HEK293 (cell line): ENCODE measurements around the gene ELL.

Experiments
- HOXA7 ChIP-seq: sonication (generic); formaldehyde crosslinking; IDR thresholded peaks from 2 replicates; pipeline ENCODE4 v1.8.1; 2022; ENCODE audit warnings: missing genetic modification reagents, borderline replicate concordance
- ZFP41 ChIP-seq: fragments of 450-650 bp; formaldehyde crosslinking; IDR thresholded peaks from 2 replicates; pipeline ENCODE4 v1.5.1; 2016; ENCODE audit warnings: missing biosample characterization, missing genetic modification characterization, borderline replicate concordance
- ZNF10 ChIP-seq: fragments of 450-650 bp; formaldehyde crosslinking; IDR thresholded peaks from 2 replicates; pipeline ENCODE4 v1.5.1; 2017; ENCODE audit warnings: missing biosample characterization, missing genetic modification characterization
- ZNF114 ChIP-seq: fragments of 450-650 bp; formaldehyde crosslinking; IDR thresholded peaks from 2 replicates; pipeline ENCODE4 v1.5.0; 2017; ENCODE audit warnings: missing biosample characterization, missing genetic modification characterization
- ZNF274 ChIP-seq, 2 experiments: fragments of 200-500 bp in 1 of 2; fragments of 450-650 bp in 1 of 2; sonication (Bioruptor generic) in 1 of 2; formaldehyde crosslinking in 1 of 2; IDR thresholded peaks; 2 replicates each; pipeline versions ENCODE4 v1.5.1 to v1.6.1; 2014 to 2016; ENCODE audit warnings: borderline replicate concordance in 1 of 2, inconsistent platforms in 1 of 2, low read length in 1 of 2, missing biosample characterization in 1 of 2, missing genetic modification characterization in 1 of 2
- ZNF335 ChIP-seq: fragments of 450-650 bp; formaldehyde crosslinking; conservative IDR thresholded peaks from 2 replicates; pipeline ENCODE4 v1.5.1; 2016; ENCODE audit warnings: missing biosample characterization, missing genetic modification characterization
- ZNF561 ChIP-seq: fragments of 450-650 bp; IDR thresholded peaks from 2 replicates; pipeline ENCODE4 v1.5.1; 2018; ENCODE audit warnings: missing biosample characterization, missing genetic modification characterization, borderline replicate concordance
- ZNF585B ChIP-seq: fragments of 450-650 bp; formaldehyde crosslinking; IDR thresholded peaks from 2 replicates; pipeline ENCODE4 v1.5.1; 2016; ENCODE audit warnings: missing biosample characterization, missing genetic modification characterization
- ZNF600 ChIP-seq: fragments of 450-650 bp; formaldehyde crosslinking; IDR thresholded peaks from 2 replicates; pipeline ENCODE4 v1.5.1; 2016; ENCODE audit warnings: missing biosample characterization, missing genetic modification characterization
- ZNF624 ChIP-seq: fragments of 450-650 bp; formaldehyde crosslinking; IDR thresholded peaks from 2 replicates; pipeline ENCODE4 v1.5.1; 2017; ENCODE audit warnings: missing biosample characterization, missing genetic modification characterization
- ZNF677 ChIP-seq: fragments of 450-650 bp; IDR thresholded peaks from 2 replicates; pipeline ENCODE4 v1.5.0; 2018; ENCODE audit warnings: missing biosample characterization, mild to moderate bottlenecking, missing genetic modification characterization, moderate library complexity
- TF ChIP-seq, protein P1 (sequence below): fragments of 450-650 bp; formaldehyde crosslinking; IDR thresholded peaks from 2 replicates; pipeline ENCODE4 v1.5.1; 2016; ENCODE audit warnings: missing biosample characterization, missing genetic modification characterization
- TF ChIP-seq, protein P2 (sequence below): fragments of 450-650 bp; formaldehyde crosslinking; IDR thresholded peaks from 2 replicates; pipeline ENCODE4 v1.5.1; 2017; ENCODE audit warnings: missing biosample characterization, missing genetic modification characterization
- TF ChIP-seq, protein P3 (sequence below): sonication (generic); formaldehyde crosslinking; IDR thresholded peaks from 2 replicates; pipeline ENCODE4 v1.8.1; 2022; ENCODE audit warnings: mild to moderate bottlenecking, moderate library complexity, missing genetic modification reagents

DNA sequence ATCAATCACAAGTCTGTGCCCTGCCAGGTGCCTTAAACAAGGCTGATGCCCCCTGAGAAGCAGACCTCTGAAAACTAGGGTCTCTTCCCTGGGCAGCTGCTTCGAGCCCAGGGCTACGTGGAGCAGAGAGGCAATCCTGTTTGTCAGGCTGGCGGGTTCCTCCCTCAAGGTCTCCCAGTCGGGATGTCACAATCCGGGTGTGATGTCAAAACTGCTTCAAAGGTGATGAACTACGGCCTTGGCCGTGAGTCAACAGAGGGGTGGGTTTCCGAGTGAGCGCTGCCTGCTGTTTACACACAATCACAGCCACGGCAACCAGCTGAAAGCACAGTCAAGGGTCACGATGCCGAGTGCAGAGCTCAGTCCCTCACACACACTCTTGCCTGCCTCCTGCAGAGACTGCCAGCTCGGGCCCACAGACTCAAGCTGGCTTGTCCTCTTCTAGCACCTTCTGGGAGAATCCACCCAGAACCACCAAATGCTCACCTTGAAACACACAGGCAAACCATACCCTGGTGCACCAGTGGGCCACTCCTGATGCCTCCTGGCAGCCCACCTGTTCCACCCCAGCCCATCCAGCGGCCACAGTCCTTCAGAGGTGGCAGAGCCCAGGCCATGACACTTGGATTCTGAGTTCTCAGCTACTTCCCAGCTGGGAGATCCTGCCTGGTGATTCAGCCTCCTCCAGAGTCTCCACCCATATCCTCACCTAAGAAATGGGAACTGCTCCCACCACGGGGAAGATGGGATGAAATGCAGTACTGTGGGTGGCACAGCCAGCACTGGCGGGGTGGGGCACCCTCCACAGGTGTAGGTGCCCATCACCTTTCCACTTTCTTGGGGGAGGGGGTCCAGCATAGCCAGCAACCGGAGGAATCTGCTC is 6.8 kb downstream of the ELL start:
- TF ChIP-seq ZNF585B (tag by site-specific recombination) = no peak
- TF ChIP-seq, protein P1, sequence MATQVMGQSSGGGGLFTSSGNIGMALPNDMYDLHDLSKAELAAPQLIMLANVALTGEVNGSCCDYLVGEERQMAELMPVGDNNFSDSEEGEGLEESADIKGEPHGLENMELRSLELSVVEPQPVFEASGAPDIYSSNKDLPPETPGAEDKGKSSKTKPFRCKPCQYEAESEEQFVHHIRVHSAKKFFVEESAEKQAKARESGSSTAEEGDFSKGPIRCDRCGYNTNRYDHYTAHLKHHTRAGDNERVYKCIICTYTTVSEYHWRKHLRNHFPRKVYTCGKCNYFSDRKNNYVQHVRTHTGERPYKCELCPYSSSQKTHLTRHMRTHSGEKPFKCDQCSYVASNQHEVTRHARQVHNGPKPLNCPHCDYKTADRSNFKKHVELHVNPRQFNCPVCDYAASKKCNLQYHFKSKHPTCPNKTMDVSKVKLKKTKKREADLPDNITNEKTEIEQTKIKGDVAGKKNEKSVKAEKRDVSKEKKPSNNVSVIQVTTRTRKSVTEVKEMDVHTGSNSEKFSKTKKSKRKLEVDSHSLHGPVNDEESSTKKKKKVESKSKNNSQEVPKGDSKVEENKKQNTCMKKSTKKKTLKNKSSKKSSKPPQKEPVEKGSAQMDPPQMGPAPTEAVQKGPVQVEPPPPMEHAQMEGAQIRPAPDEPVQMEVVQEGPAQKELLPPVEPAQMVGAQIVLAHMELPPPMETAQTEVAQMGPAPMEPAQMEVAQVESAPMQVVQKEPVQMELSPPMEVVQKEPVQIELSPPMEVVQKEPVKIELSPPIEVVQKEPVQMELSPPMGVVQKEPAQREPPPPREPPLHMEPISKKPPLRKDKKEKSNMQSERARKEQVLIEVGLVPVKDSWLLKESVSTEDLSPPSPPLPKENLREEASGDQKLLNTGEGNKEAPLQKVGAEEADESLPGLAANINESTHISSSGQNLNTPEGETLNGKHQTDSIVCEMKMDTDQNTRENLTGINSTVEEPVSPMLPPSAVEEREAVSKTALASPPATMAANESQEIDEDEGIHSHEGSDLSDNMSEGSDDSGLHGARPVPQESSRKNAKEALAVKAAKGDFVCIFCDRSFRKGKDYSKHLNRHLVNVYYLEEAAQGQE (tag by site-specific recombination) = no peak
- TF ChIP-seq ZNF114 = no peak
- no peak for TF ChIP-seq HOXA7 (CRISPR knock-in tag)
- no peak for TF ChIP-seq ZNF274 (IDR thresholded peaks at IDR 0.05; ENCODE audit: low read length)
- no peak for TF ChIP-seq ZNF274 (tag by site-specific recombination; IDR thresholded peaks at IDR 0.05; ENCODE audit: borderline replicate concordance)
- TF ChIP-seq ZFP41 (tag by site-specific recombination) = no peak
- TF ChIP-seq ZNF10 (tag by site-specific recombination) = no peak
- TF ChIP-seq ZNF561 = no peak
- no peak for TF ChIP-seq ZNF624 (tag by site-specific recombination)
- TF ChIP-seq ZNF335 = no peak
- TF ChIP-seq, protein P2, sequence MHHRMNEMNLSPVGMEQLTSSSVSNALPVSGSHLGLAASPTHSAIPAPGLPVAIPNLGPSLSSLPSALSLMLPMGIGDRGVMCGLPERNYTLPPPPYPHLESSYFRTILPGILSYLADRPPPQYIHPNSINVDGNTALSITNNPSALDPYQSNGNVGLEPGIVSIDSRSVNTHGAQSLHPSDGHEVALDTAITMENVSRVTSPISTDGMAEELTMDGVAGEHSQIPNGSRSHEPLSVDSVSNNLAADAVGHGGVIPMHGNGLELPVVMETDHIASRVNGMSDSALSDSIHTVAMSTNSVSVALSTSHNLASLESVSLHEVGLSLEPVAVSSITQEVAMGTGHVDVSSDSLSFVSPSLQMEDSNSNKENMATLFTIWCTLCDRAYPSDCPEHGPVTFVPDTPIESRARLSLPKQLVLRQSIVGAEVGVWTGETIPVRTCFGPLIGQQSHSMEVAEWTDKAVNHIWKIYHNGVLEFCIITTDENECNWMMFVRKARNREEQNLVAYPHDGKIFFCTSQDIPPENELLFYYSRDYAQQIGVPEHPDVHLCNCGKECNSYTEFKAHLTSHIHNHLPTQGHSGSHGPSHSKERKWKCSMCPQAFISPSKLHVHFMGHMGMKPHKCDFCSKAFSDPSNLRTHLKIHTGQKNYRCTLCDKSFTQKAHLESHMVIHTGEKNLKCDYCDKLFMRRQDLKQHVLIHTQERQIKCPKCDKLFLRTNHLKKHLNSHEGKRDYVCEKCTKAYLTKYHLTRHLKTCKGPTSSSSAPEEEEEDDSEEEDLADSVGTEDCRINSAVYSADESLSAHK = no peak
- no peak for TF ChIP-seq ZNF677
- peak; percentile 85 for TF ChIP-seq ZNF600
- TF ChIP-seq, protein P3, sequence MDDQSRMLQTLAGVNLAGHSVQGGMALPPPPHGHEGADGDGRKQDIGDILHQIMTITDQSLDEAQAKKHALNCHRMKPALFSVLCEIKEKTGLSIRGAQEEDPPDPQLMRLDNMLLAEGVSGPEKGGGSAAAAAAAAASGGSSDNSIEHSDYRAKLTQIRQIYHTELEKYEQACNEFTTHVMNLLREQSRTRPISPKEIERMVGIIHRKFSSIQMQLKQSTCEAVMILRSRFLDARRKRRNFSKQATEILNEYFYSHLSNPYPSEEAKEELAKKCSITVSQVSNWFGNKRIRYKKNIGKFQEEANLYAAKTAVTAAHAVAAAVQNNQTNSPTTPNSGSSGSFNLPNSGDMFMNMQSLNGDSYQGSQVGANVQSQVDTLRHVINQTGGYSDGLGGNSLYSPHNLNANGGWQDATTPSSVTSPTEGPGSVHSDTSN = no peak
